GM23338 (cell line): ENCODE measurements around the gene AP4S1. TPM values are rescaled to one million over a fixed set of nuclear protein-coding genes. Genes with fewer than 3 reads are reported as not detected.

Experiments used
- ATAC-seq: fragments of 200-7000 bp; cut with Tn5 transposase; 3 replicates; pipeline ENCODE4 v1.9.1; 2020
- DNase-seq: peaks from one replicate; pipeline ENCODE4 v3.0.0-alpha.2; 2015; ENCODE audit warnings: low spot score
- H2AFZ ChIP-seq: fragments of 200-600 bp; sonication (generic); 2 replicates; pipeline ENCODE4 v1.8.0; 2016; ENCODE audit warnings: antibody characterized with exemption, mild to moderate bottlenecking, moderate library complexity
- H3F3A ChIP-seq: fragments of 200-600 bp; sonication (generic); replicated peaks from 2 replicates; pipeline ENCODE4 v1.8.0; 2017; ENCODE audit warnings: antibody characterized with exemption, mixed run types, low read depth
- H3K27ac ChIP-seq: fragments of 200-600 bp; sonication (generic); 2 replicates; pipeline ENCODE4 v1.6.1; 2016; ENCODE audit warnings: low read depth
- H3K27me3 ChIP-seq: fragments of 200-600 bp; sonication (generic); 2 replicates; pipeline ENCODE4 v1.8.0; 2016; ENCODE audit warnings: mild to moderate bottlenecking, mixed run types, moderate library complexity; ENCODE audit not compliant: insufficient read depth
- H3K36me3 ChIP-seq: fragments of 200-600 bp; sonication (generic); 2 replicates; pipeline ENCODE4 v1.8.0; 2016; ENCODE audit warnings: mild to moderate bottlenecking; ENCODE audit not compliant: insufficient read depth
- H3K4me1 ChIP-seq: fragments of 200-600 bp; sonication (generic); 2 replicates; pipeline ENCODE4 v1.8.0; 2016; ENCODE audit warnings: mild to moderate bottlenecking, moderate library complexity; ENCODE audit not compliant: insufficient read depth
- H3K4me2 ChIP-seq: fragments of 200-600 bp; sonication (generic); 2 replicates; pipeline ENCODE4 v1.7.1; 2017; ENCODE audit warnings: mixed run types
- H3K4me3 ChIP-seq: fragments of 200-600 bp; sonication (generic); 2 replicates; pipeline ENCODE4 v1.6.1; 2016; ENCODE audit warnings: mixed run types
- H3K79me2 ChIP-seq: fragments of 200-600 bp; sonication (generic); replicated peaks from 2 replicates; pipeline ENCODE4 v1.8.0; 2017; ENCODE audit warnings: mild to moderate bottlenecking; ENCODE audit not compliant: insufficient read depth
- H3K9me2 ChIP-seq: fragments of 200-600 bp; sonication (generic); 2 replicates; pipeline ENCODE4 v1.8.0; 2017; ENCODE audit not compliant: insufficient read depth
- H4K20me1 ChIP-seq: fragments of 200-600 bp; sonication (generic); replicated peaks from 2 replicates; pipeline ENCODE4 v1.8.0; 2017; ENCODE audit warnings: mild to moderate bottlenecking; ENCODE audit not compliant: insufficient read depth
- H3K27ac Mint-ChIP-seq: 2 replicates; pipeline ENCODE4 v1.8.0; 2020; ENCODE audit warnings: inconsistent platforms, mild to moderate bottlenecking, moderate library complexity, mixed read lengths
- H3K27me3 Mint-ChIP-seq: 3 replicates; pipeline ENCODE4 v1.8.0; 2022; ENCODE audit warnings: low read depth, mild to moderate bottlenecking, moderate library complexity, mixed read lengths, inconsistent platforms; ENCODE audit not compliant: insufficient read depth, poor library complexity
- H3K36me3 Mint-ChIP-seq: 3 replicates; pipeline ENCODE4 v1.8.0; 2021; ENCODE audit warnings: low read depth, mild to moderate bottlenecking, inconsistent platforms, moderate library complexity, mixed read lengths
- H3K4me1 Mint-ChIP-seq: 3 replicates; pipeline ENCODE4 v1.8.0; 2020; ENCODE audit warnings: mild to moderate bottlenecking, inconsistent platforms, mixed read lengths
- H3K4me3 Mint-ChIP-seq: 3 replicates; pipeline ENCODE4 v1.8.0; 2021; ENCODE audit warnings: moderate library complexity, mild to moderate bottlenecking, inconsistent platforms, mixed read lengths
- H3K9me3 Mint-ChIP-seq: 3 replicates; pipeline ENCODE4 v1.8.0; 2020; ENCODE audit warnings: moderate library complexity, mild to moderate bottlenecking, inconsistent platforms, mixed read lengths
- CREB1 ChIP-seq: fragments of 250-450 bp; sonication (Bioruptor Pico); IDR thresholded peaks from 2 replicates; pipeline ENCODE4 v1.5.0; 2020; ENCODE audit warnings: low read depth, mild to moderate bottlenecking, moderate library complexity
- CTCF ChIP-seq, 2 experiments: fragments of 200-600 bp in 1 of 2; sonication (generic) in 1 of 2; conservative IDR thresholded peaks; 2 replicates each; pipeline versions ENCODE4 v1.5.1 to v1.6.1; 2016 to 2017; ENCODE audit warnings: antibody characterized with exemption in 2 of 2, low read depth in 2 of 2, mild to moderate bottlenecking in 2 of 2, moderate library complexity in 1 of 2
- EZH2 ChIP-seq: fragments of 200-600 bp; sonication (generic); IDR thresholded peaks from one replicate; pipeline ENCODE4 v1.8.0; 2017; ENCODE audit warnings: antibody characterized with exemption, mild to moderate bottlenecking, low read depth; ENCODE audit not compliant: unreplicated experiment
- STAT1 ChIP-seq: IDR thresholded peaks from one replicate; pipeline ENCODE4 v1.6.1; 2016; ENCODE audit warnings: antibody characterized with exemption; ENCODE audit not compliant: unreplicated experiment
- ZNF114 ChIP-seq: fragments of 250-450 bp; sonication (Bioruptor Pico); IDR thresholded peaks from 2 replicates; pipeline ENCODE4 v1.5.0; 2020; ENCODE audit warnings: mild to moderate bottlenecking, moderate library complexity
- polyA plus RNA-seq: library from polyadenylated mRNA; unstranded; fragments of >200 nt; fragmentation: Nextera tagmentation; extraction: Ambion mirVana; gene quantifications from 2 replicates; pipeline ENCODE4 v1.2.1, GENCODE V29; 2016
- total RNA-seq: library from RNA; depleted of rRNA; stranded (reverse); fragments of >200 nt; shearing (Covaris generic); gene quantifications from 2 replicates; pipeline ENCODE4 v1.2.3, GENCODE V29; 2014
- TF ChIP-seq, protein P1 (sequence below): IDR thresholded peaks from one replicate; pipeline ENCODE4 v1.6.1; 2018; ENCODE audit warnings: antibody characterized with exemption; ENCODE audit not compliant: unreplicated experiment
- TF ChIP-seq, protein P2 (sequence below): fragments of 250-450 bp; sonication (Bioruptor Pico); IDR thresholded peaks from 2 replicates; pipeline ENCODE4 v1.5.0; 2020; ENCODE audit warnings: mild to moderate bottlenecking, moderate library complexity
- TF ChIP-seq, protein P3 (sequence below): IDR thresholded peaks from 2 replicates; pipeline ENCODE4 v1.6.1; 2016; ENCODE audit warnings: antibody characterized with exemption

AP4S1 gene
- total and polyA plus RNA-seq, 2 experiments from 2014 or later = 13.4 to 15.7 TPM

DNA sequence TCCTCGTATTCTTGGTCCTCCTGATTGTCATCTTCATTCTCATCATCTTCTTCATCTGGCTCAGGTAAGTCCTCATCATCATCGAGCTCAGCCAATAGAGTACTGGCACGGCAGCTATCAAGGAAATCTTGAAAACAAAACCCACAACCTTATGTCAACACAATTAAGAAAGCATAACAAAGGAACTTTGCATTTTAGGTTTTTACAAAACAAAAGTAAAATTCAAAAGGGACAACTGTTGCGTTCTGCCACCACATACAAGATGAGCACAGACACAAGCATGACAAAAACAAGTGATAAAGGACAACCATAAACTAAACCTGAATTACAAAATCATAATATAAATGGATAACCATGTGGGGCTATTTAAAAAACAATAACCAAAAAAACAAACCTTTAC lies 97.5 kb downstream of the AP4S1 start (continued):
- TF ChIP-seq, protein P1, sequence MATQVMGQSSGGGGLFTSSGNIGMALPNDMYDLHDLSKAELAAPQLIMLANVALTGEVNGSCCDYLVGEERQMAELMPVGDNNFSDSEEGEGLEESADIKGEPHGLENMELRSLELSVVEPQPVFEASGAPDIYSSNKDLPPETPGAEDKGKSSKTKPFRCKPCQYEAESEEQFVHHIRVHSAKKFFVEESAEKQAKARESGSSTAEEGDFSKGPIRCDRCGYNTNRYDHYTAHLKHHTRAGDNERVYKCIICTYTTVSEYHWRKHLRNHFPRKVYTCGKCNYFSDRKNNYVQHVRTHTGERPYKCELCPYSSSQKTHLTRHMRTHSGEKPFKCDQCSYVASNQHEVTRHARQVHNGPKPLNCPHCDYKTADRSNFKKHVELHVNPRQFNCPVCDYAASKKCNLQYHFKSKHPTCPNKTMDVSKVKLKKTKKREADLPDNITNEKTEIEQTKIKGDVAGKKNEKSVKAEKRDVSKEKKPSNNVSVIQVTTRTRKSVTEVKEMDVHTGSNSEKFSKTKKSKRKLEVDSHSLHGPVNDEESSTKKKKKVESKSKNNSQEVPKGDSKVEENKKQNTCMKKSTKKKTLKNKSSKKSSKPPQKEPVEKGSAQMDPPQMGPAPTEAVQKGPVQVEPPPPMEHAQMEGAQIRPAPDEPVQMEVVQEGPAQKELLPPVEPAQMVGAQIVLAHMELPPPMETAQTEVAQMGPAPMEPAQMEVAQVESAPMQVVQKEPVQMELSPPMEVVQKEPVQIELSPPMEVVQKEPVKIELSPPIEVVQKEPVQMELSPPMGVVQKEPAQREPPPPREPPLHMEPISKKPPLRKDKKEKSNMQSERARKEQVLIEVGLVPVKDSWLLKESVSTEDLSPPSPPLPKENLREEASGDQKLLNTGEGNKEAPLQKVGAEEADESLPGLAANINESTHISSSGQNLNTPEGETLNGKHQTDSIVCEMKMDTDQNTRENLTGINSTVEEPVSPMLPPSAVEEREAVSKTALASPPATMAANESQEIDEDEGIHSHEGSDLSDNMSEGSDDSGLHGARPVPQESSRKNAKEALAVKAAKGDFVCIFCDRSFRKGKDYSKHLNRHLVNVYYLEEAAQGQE = no peak
- TF ChIP-seq CTCF (conservative IDR thresholded peaks at IDR 0.05; ENCODE audit: low read depth in 2 of 2) (no peak), CREB1 (CRISPR knock-in tag) (peak; percentile 56; the same call in 1 of the 2 replicates), STAT1 (no peak), EZH2 (no peak)

DNA sequence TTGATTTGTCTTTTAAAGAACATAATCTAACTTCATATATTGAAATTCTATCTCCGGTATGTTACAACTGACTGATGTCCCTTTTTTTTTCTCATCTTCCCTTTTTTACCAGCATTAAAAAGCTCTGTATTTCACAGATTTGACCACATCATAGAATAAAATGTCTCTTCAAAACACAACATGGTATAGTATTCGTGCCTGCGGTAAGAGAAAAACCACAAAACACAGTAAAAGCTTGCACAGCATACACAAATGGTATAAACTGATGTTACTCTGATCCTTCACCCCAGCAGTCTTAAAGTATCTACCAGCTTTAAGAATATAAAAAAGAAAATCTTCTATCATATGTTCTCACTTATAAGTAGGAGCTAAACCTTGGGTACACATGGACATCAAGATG lies 98.7 kb downstream of the AP4S1 start:
- no peaks in the 10 kb centered on the region for H3K27me3 ChIP-seq
- no peak overlapping the region for H2AFZ ChIP-seq
- 0 out of 2 replicates have a peak overlapping the region, but pooled peaks have one; percentile 16 for H3K4me2 ChIP-seq
- no peaks in the 10 kb centered on the region for H3F3A ChIP-seq
- no peaks in the 10 kb centered on the region for H3K79me2 ChIP-seq
- H3K36me3 Mint-ChIP-seq = peaks cover 48% of the 10 kb centered on the region
- H3K9me3 Mint-ChIP-seq = no peaks in the 10 kb centered on the region
- peaks cover 11% of the 10 kb centered on the region for H3K4me1 ChIP-seq
- H3K9me2 ChIP-seq = no peaks in the 10 kb centered on the region
- no peak for ATAC-seq
- H3K27ac Mint-ChIP-seq = no peak overlapping the region
- H3K36me3 ChIP-seq = peaks cover 13% of the 10 kb centered on the region; the same call in 1 of the 2 replicates
- H3K27me3 Mint-ChIP-seq = no peaks in the 10 kb centered on the region
- H4K20me1 ChIP-seq = no peaks in the 10 kb centered on the region
- no peak overlapping the region for H3K4me3 Mint-ChIP-seq
- no peak overlapping the region for H3K27ac ChIP-seq
- TF ChIP-seq, protein P2, sequence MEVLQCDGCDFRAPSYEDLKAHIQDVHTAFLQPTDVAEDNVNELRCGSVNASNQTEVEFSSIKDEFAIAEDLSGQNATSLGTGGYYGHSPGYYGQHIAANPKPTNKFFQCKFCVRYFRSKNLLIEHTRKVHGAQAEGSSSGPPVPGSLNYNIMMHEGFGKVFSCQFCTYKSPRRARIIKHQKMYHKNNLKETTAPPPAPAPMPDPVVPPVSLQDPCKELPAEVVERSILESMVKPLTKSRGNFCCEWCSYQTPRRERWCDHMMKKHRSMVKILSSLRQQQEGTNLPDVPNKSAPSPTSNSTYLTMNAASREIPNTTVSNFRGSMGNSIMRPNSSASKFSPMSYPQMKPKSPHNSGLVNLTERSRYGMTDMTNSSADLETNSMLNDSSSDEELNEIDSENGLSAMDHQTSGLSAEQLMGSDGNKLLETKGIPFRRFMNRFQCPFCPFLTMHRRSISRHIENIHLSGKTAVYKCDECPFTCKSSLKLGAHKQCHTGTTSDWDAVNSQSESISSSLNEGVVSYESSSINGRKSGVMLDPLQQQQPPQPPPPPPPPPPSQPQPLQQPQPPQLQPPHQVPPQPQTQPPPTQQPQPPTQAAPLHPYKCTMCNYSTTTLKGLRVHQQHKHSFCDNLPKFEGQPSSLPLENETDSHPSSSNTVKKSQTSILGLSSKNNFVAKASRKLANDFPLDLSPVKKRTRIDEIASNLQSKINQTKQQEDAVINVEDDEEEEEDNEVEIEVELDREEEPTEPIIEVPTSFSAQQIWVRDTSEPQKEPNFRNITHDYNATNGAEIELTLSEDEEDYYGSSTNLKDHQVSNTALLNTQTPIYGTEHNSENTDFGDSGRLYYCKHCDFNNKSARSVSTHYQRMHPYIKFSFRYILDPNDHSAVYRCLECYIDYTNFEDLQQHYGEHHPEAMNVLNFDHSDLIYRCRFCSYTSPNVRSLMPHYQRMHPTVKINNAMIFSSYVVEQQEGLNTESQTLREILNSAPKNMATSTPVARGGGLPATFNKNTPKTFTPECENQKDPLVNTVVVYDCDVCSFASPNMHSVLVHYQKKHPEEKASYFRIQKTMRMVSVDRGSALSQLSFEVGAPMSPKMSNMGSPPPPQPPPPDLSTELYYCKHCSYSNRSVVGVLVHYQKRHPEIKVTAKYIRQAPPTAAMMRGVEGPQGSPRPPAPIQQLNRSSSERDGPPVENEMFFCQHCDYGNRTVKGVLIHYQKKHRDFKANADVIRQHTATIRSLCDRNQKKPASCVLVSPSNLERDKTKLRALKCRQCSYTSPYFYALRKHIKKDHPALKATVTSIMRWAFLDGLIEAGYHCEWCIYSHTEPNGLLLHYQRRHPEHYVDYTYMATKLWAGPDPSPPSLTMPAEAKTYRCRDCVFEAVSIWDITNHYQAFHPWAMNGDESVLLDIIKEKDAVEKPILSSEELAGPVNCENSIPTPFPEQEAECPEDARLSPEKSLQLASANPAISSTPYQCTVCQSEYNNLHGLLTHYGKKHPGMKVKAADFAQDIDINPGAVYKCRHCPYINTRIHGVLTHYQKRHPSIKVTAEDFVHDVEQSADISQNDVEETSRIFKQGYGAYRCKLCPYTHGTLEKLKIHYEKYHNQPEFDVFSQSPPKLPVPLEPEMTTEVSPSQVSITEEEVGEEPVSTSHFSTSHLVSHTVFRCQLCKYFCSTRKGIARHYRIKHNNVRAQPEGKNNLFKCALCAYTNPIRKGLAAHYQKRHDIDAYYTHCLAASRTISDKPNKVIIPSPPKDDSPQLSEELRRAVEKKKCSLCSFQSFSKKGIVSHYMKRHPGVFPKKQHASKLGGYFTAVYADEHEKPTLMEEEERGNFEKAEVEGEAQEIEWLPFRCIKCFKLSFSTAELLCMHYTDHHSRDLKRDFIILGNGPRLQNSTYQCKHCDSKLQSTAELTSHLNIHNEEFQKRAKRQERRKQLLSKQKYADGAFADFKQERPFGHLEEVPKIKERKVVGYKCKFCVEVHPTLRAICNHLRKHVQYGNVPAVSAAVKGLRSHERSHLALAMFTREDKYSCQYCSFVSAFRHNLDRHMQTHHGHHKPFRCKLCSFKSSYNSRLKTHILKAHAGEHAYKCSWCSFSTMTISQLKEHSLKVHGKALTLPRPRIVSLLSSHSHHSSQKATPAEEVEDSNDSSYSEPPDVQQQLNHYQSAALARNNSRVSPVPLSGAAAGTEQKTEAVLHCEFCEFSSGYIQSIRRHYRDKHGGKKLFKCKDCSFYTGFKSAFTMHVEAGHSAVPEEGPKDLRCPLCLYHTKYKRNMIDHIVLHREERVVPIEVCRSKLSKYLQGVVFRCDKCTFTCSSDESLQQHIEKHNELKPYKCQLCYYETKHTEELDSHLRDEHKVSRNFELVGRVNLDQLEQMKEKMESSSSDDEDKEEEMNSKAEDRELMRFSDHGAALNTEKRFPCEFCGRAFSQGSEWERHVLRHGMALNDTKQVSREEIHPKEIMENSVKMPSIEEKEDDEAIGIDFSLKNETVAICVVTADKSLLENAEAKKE (CRISPR knock-in tag) = no peak
- no peak for TF ChIP-seq CREB1 (CRISPR knock-in tag)
- no peak for TF ChIP-seq STAT1
- TF ChIP-seq, protein P3, sequence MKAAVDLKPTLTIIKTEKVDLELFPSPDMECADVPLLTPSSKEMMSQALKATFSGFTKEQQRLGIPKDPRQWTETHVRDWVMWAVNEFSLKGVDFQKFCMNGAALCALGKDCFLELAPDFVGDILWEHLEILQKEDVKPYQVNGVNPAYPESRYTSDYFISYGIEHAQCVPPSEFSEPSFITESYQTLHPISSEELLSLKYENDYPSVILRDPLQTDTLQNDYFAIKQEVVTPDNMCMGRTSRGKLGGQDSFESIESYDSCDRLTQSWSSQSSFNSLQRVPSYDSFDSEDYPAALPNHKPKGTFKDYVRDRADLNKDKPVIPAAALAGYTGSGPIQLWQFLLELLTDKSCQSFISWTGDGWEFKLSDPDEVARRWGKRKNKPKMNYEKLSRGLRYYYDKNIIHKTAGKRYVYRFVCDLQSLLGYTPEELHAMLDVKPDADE = no peak
- TF ChIP-seq ZNF114 (CRISPR knock-in tag) = no peak
- no peak overlapping the region for H3K4me3 ChIP-seq
- peaks cover 24% of the 10 kb centered on the region for H3K4me1 Mint-ChIP-seq
- DNase-seq = no peak
